Astrocyte (in vitro differentiated cells and primary cell): ENCODE data around the gene PPP1R37.

Experiments used
- CTCF ChIP-seq: IDR thresholded peaks from 2 replicates; pipeline ENCODE4 v1.5.1; 2011; ENCODE audit warnings: low read depth, mild to moderate bottlenecking, inconsistent platforms, low read length, moderate library complexity; ENCODE audit not compliant: insufficient read depth
- EZH2 ChIP-seq: IDR thresholded peaks from 2 replicates; pipeline ENCODE4 v1.6.1; 2012; ENCODE audit warnings: mild to moderate bottlenecking, low read length, inconsistent platforms; ENCODE audit not compliant: insufficient read depth

- TF ChIP-seq CTCF (no peak), EZH2 (no peak)
Measured at GRCh38 chr19:45178262-45179071, 85.5 kb downstream of the PPP1R37 start, which contains the start of gene BLOC1S3.
